Measurements from ENCODE around the gene PAQR8.

DNA sequence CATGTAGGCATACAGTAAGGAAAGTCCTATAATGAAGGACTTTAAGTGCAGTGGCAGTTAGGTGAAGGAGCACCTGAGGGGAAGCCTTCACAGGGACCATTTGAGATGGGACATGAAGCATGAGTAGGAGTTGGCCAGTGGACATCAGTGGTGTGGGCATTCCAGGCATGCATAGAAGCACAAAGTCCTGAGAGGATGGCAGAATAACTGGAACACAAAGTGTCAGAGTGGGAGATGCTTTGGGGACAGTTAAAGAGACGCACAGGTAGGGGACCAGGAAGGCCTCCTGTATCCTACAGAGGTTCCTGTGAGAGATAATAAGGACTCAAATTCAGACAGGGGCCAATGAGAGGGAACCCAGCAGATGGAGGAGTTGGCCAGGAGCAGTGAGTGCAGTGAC, 31.8 kb downstream of the PAQR8 start:
- TF ChIP-seq, protein P1, sequence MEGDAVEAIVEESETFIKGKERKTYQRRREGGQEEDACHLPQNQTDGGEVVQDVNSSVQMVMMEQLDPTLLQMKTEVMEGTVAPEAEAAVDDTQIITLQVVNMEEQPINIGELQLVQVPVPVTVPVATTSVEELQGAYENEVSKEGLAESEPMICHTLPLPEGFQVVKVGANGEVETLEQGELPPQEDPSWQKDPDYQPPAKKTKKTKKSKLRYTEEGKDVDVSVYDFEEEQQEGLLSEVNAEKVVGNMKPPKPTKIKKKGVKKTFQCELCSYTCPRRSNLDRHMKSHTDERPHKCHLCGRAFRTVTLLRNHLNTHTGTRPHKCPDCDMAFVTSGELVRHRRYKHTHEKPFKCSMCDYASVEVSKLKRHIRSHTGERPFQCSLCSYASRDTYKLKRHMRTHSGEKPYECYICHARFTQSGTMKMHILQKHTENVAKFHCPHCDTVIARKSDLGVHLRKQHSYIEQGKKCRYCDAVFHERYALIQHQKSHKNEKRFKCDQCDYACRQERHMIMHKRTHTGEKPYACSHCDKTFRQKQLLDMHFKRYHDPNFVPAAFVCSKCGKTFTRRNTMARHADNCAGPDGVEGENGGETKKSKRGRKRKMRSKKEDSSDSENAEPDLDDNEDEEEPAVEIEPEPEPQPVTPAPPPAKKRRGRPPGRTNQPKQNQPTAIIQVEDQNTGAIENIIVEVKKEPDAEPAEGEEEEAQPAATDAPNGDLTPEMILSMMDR (IDR thresholded peaks at IDR 0.05; ENCODE audit: poor library complexity, severe bottlenecking) = no peak
- TF ChIP-seq EP300 (conservative IDR thresholded peaks at IDR 0.05; ENCODE audit: poor library complexity, severe bottlenecking) (no peak), POLR2AphosphoS5 (IDR thresholded peaks at IDR 0.05) (no peak), SMC3 (conservative IDR thresholded peaks at IDR 0.05; ENCODE audit: poor library complexity) (no peak), EZH2 (IDR thresholded peaks at IDR 0.05; ENCODE audit: borderline replicate concordance, insufficient read depth, low read length, poor library complexity, severe bottlenecking) (no peak), REST (IDR thresholded peaks at IDR 0.05; ENCODE audit: borderline replicate concordance) (no peak), TAF1 (IDR thresholded peaks at IDR 0.05; ENCODE audit: low read depth) (no peak), RAD21 (conservative IDR thresholded peaks at IDR 0.05) (no peak), MXI1 (conservative IDR thresholded peaks at IDR 0.05; ENCODE audit: poor library complexity, severe bottlenecking) (no peak)
